LNCaP clone FGC (cell line): ENCODE data around the gene BROX.
A peak's percentile ranks its signal among the peaks of the same experiment; 100 is the strongest.

Experiments
- DNase-seq: peaks from one replicate; pipeline ENCODE4 v3.0.0-alpha.2; 2011; ENCODE audit warnings: low read depth
- H3K4me3 ChIP-seq: 2 replicates; pipeline ENCODE4 v1.5.1; 2011; ENCODE audit warnings: mild to moderate bottlenecking, low read depth, low read length, control low read depth
- TF ChIP-seq, protein P1 (sequence below): IDR thresholded peaks from 2 replicates; pipeline ENCODE4 v1.5.1; 2012; ENCODE audit warnings: mild to moderate bottlenecking; ENCODE audit not compliant: control insufficient read depth, insufficient read depth; ENCODE audit errors: extremely low read depth

BROX gene

DNA sequence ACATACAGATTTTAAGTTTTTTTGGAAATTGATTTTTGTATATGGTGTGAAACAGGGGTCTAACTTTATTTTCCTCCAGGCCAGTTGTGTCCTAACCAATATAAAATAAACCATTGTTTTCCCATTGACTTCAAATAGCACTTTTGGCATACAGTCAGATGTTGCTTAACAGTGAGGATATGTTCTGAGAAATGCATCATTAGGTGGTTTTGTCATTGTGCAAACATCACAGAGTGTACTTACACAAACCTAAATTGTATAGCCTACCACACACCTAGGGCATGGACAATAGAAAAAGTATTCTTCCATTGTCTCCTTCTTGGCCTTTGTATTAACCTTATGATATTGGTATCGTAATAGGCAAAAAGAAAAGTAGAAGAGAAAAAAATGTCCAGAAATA is 65.1 kb downstream of the BROX start:
- DNase-seq: peak; percentile 46
- TF ChIP-seq, protein P1, sequence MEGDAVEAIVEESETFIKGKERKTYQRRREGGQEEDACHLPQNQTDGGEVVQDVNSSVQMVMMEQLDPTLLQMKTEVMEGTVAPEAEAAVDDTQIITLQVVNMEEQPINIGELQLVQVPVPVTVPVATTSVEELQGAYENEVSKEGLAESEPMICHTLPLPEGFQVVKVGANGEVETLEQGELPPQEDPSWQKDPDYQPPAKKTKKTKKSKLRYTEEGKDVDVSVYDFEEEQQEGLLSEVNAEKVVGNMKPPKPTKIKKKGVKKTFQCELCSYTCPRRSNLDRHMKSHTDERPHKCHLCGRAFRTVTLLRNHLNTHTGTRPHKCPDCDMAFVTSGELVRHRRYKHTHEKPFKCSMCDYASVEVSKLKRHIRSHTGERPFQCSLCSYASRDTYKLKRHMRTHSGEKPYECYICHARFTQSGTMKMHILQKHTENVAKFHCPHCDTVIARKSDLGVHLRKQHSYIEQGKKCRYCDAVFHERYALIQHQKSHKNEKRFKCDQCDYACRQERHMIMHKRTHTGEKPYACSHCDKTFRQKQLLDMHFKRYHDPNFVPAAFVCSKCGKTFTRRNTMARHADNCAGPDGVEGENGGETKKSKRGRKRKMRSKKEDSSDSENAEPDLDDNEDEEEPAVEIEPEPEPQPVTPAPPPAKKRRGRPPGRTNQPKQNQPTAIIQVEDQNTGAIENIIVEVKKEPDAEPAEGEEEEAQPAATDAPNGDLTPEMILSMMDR: no peak
- no peak overlapping the region for H3K4me3 ChIP-seq

DNA sequence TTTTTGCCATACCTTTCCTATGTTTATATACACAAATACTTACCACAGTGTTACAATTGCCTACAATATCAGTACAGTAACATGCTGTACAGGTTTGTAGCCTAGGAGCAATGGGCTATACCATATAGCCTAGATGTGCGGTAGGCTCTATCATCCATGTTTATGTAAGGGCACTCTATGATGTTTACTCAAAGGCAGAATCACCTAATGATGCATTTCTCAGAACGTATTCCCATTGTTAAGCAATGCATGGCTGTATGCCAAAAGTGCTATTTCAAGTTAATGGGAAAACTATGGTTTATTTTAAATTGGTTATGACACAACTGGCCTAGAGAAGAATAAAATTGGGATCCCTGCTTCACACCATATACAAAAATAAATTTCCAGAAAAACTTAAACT is 65.6 kb downstream of the BROX start:
- no peak overlapping the region for H3K4me3 ChIP-seq
- TF ChIP-seq, protein P1: no peak
- no peak for DNase-seq

DNA sequence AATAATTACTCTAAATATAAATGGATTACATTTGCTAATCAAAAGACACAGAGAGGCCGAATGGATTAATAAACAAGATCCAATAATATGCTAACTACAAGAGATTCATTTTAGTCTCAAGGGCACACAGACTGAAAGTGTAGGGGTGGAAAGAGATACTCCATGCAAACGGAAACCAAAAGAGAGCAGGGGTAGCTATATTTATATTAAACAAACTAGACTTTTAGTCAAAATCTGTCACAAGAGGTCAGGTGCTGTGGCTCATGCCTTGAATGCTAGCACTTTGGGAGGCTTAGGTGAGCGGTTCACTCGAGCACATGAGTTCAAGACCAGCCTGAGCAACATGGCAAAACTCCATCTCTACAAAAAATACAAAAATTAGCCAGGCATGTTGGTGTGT is 68.9 kb downstream of the BROX start:
- no peak overlapping the region for H3K4me3 ChIP-seq
- DNase-seq: no peak
- TF ChIP-seq, protein P1: no peak

DNA sequence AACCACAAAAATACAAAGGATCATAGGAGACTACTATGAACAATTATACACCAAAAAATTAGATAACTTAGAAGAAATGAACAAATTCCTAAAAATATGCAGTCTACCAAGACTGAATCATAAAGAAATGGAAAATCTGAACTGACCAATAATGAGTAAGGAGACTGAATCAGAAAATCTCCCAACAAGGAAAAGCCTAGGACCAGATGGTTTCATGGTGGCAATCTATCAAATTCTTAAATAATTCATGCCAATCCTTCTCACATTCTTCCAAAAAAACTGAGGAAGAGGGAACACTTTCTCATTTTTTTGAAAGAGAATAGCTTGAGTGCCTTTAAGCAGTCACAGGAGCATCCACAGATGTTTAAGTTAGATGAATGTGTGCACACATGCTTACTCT is 70.7 kb downstream of the BROX start:
- no peak overlapping the region for H3K4me3 ChIP-seq
- TF ChIP-seq, protein P1: no peak
- DNase-seq: no peak

DNA sequence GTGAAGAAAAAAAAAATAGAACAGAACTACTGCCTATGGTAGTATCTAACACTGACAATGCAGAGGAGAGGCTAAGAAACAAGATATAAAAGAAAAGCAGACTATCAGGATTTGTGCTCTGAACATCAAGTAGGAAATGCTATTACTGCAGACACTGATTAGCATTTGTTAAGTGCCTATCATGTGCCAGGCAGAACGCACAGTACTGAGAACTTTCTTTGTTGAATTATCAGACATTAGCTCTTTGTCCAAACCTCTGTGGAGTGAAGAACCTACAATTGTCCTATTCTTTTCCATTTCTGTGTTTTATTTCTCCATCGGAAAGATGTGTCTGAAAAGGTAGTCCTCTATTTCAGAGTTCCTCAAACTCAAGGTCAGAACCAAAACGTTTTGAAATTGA is 72.0 kb downstream of the BROX start:
- TF ChIP-seq, protein P1: no peak
- no peak for DNase-seq
- no peak overlapping the region for H3K4me3 ChIP-seq
